Motor neuron (in vitro differentiated cells): ENCODE data around the gene RGS8. TPM values are rescaled to one million over a fixed set of nuclear protein-coding genes. Genes with fewer than 3 reads are reported as not detected.

Experiments used
- ATAC-seq, 8 experiments: fragments of 200-7000 bp; cut with Tn5 transposase; replicated peaks in 6 of 8; 2 replicates each; pipeline ENCODE4 v1.8.0; 2021; ENCODE audit warnings: mild to moderate bottlenecking in 8 of 8, moderate library complexity in 8 of 8
- H3K27ac ChIP-seq, 2 donors: fragments of 250-450 bp; sonication (Bioruptor Pico); 2 replicates each; pipeline ENCODE4 v1.9.0; 2021; ENCODE audit warnings: antibody characterized with exemption in 2 of 2, mild to moderate bottlenecking in 2 of 2, moderate library complexity in 1 of 2
- H3K4me1 ChIP-seq, 2 donors: fragments of 250-450 bp; sonication (Bioruptor Pico); replicated peaks in 1 of 2; 2 replicates each; pipeline ENCODE4 v1.6.1; 2021; ENCODE audit warnings: antibody characterized with exemption in 2 of 2, mild to moderate bottlenecking in 2 of 2, moderate library complexity in 1 of 2
- H3K4me3 ChIP-seq, 5 donors: fragments of 250-450 bp; sonication (Bioruptor Pico); 2 replicates each; pipeline ENCODE4 v1.9.0; 2021; ENCODE audit warnings: antibody characterized with exemption in 5 of 5, mild to moderate bottlenecking in 5 of 5, moderate library complexity in 4 of 5
- WGBS, 10 experiments: fragments of 450-650 bp; shearing (Covaris generic); methylation state at CpG; one replicate each; pipeline ENCODE4 v1.0.0; 2022; 5-methylcytosine and 5-hydroxymethylcytosine counted together
- in situ Hi-C, 9 experiments: fragments of 400-800 bp; cut with MboI; loops; one replicate each; pipeline ENCODE4 v1.15.0; 2021; ENCODE audit warnings: low sequenced_read_pairs in 9 of 9, low pct_unique_long_range_greater_than_20kb in 2 of 9; ENCODE audit not compliant: unreplicated experiment in 9 of 9
- total RNA-seq, 8 experiments: library from RNA; unstranded; fragments of 300-600 nt; gene quantifications; 2 replicates each; pipeline versions ENCODE4 v1.2.3 to v1.2.4, GENCODE V29; 2022

Gene RGS8
- total RNA-seq, 8 experiments from 2014 or later, result 0.04 to 31.5 (median 9.7) TPM

- ATAC-seq, result no peak
- Histone ChIP-seq H3K4me1 (peaks cover 41% of the 10 kb centered on the region in 2 donors), H3K4me3 (no peak overlapping the region), H3K27ac (no peak overlapping the region)
- in situ Hi-C loops, result no loop called here
- WGBS, 10 experiments, result 54 to 92% (median 72%) methylated on average over 2 to 5 of the region's 5 CpGs
These were observed 6.8 kb downstream of the RGS8 start for GRCh38 chr1:182677397-182678098.

- ATAC-seq, result peak in 2 of 8 experiments; percentile 7 to 13
- no peak overlapping the region for H3K27ac ChIP-seq
- H3K4me1 ChIP-seq, result peaks cover 50 to 51% of the 10 kb centered on the region in 2 donors
- 0 to 54% (median 33%) methylated on average over 1 to 4 of the region's 4 CpGs; no CpG with 5 or more reads in 1 of the 10 experiments for WGBS, 10 experiments
- H3K4me3 ChIP-seq, result no peak overlapping the region
- in situ Hi-C loops, result no loop called here
These were observed 8.1 kb downstream of the RGS8 start for GRCh38 chr1:182676274-182676673.

- in situ Hi-C loops, result no loop called here
- H3K4me3 ChIP-seq, result no peak overlapping the region
- no peak overlapping the region for H3K27ac ChIP-seq
- 43 to 94% (median 80%) methylated on average over 2 to 8 of the region's 8 CpGs for WGBS, 10 experiments
- ATAC-seq, result peak in 3 of 8 experiments; percentile 15 to 54 (median 48)
- H3K4me1 ChIP-seq, result peaks cover 59 to 60% of the 10 kb centered on the region in 2 donors
These were observed 9.8 kb downstream of the RGS8 start for GRCh38 chr1:182674346-182675246.

- Histone ChIP-seq H3K4me3 (no peak overlapping the region), H3K27ac (no peak overlapping the region), H3K4me1 (peaks cover 67 to 70% of the 10 kb centered on the region in 2 donors)
- WGBS, 10 experiments, result 13 to 50% (median 40%) methylated on average over 1 of the region's 1 CpG; no CpG with 5 or more reads in 3 of the 10 experiments
- ATAC-seq, result no peak
- in situ Hi-C loops, result no loop called here
These were observed 11.9 kb downstream of the RGS8 start for GRCh38 chr1:182672487-182672836.

GRCh38 chr1:182671750-182672486 lies 12.5 kb downstream of the RGS8 start:
- Histone ChIP-seq H3K4me1 (peaks cover 65 to 70% of the 10 kb centered on the region in 2 donors), H3K27ac (peak overlapping the region in 1 of 2 donors; percentile 0), H3K4me3 (no peak overlapping the region)
- ATAC-seq, result peak; percentile 70 to 91 (median 86)
- 16 to 83% (median 46%) methylated on average over 1 to 10 of the region's 12 CpGs; no CpG with 5 or more reads in 2 of the 10 experiments for WGBS, 10 experiments
- in situ Hi-C loops, result no loop called here

- in situ Hi-C loops, result no loop called here
- Histone ChIP-seq H3K4me3 (no peak overlapping the region), H3K4me1 (peaks cover 56 to 61% of the 10 kb centered on the region in 2 donors), H3K27ac (no peak overlapping the region)
- no peak for ATAC-seq
- 47 to 100% (median 76%) methylated on average over 2 to 11 of the region's 11 CpGs; no CpG with 5 or more reads in 1 of the 10 experiments for WGBS, 10 experiments
These were observed 14.2 kb downstream of the RGS8 start for GRCh38 chr1:182670032-182670749.

- ATAC-seq, result no peak
- no peak overlapping the region for H3K27ac ChIP-seq
- WGBS, 10 experiments, result 70 to 91% (median 88%) methylated on average over 2 to 4 of the region's 4 CpGs; no CpG with 5 or more reads in 5 of the 10 experiments
- no peak overlapping the region for H3K4me3 ChIP-seq
- peaks cover 52 to 57% of the 10 kb centered on the region in 2 donors for H3K4me1 ChIP-seq
- in situ Hi-C loops, result no loop called here
These were observed 15.1 kb downstream of the RGS8 start for GRCh38 chr1:182669266-182669665.

- H3K27ac ChIP-seq, result no peak overlapping the region
- WGBS, 10 experiments, result 71 to 88% (median 80%) methylated on average over 1 to 11 of the region's 11 CpGs
- in situ Hi-C loops, result no loop called here
- peak in 1 of 8 experiments; percentile 23 for ATAC-seq
- H3K4me1 ChIP-seq, result peaks cover 52 to 57% of the 10 kb centered on the region in 2 donors
- H3K4me3 ChIP-seq, result no peak overlapping the region
These were observed 15.8 kb downstream of the RGS8 start for GRCh38 chr1:182668521-182669054.

- H3K27ac ChIP-seq, result no peak overlapping the region
- WGBS, 10 experiments, result 61 to 99% (median 88%) methylated on average over 2 to 7 of the region's 7 CpGs
- in situ Hi-C loops, result no loop called here
- no peak overlapping the region for H3K4me3 ChIP-seq
- no peak for ATAC-seq
- H3K4me1 ChIP-seq, result peaks cover 56 to 60% of the 10 kb centered on the region in 2 donors
These were observed 16.4 kb downstream of the RGS8 start for GRCh38 chr1:182667848-182668505.

GRCh38 chr1:182666706-182667105 lies 17.7 kb downstream of the RGS8 start:
- peak in 5 of 8 experiments; percentile 60 to 77 (median 70) for ATAC-seq
- H3K27ac ChIP-seq, result no peak overlapping the region
- WGBS, 10 experiments, result 17 to 71% (median 39%) methylated on average over 1 to 8 of the region's 9 CpGs; no CpG with 5 or more reads in 1 of the 10 experiments
- in situ Hi-C loops, result no loop called here
- H3K4me3 ChIP-seq, result no peak overlapping the region
- peaks cover 60 to 62% of the 10 kb centered on the region in 2 donors for H3K4me1 ChIP-seq

GRCh38 chr1:182664296-182664695 lies 20.1 kb downstream of the RGS8 start:
- WGBS, 10 experiments, result 62 to 100% (median 94%) methylated on average over 1 to 3 of the region's 3 CpGs
- H3K27ac ChIP-seq, result no peak overlapping the region
- no peak for ATAC-seq
- in situ Hi-C loops, result no loop called here
- no peak overlapping the region for H3K4me3 ChIP-seq
- H3K4me1 ChIP-seq, result peaks cover 41 to 45% of the 10 kb centered on the region in 2 donors
